ENCODE results near the gene PPM1B. TPM values are rescaled to one million over a fixed set of nuclear protein-coding genes. Genes with fewer than 3 reads are reported as not detected.
A peak's percentile ranks its signal among the peaks of the same experiment; 100 is the strongest.

Gene PPM1B
- polyA plus RNA-seq, 2 donors = 16.9 to 17.6 TPM

DNA sequence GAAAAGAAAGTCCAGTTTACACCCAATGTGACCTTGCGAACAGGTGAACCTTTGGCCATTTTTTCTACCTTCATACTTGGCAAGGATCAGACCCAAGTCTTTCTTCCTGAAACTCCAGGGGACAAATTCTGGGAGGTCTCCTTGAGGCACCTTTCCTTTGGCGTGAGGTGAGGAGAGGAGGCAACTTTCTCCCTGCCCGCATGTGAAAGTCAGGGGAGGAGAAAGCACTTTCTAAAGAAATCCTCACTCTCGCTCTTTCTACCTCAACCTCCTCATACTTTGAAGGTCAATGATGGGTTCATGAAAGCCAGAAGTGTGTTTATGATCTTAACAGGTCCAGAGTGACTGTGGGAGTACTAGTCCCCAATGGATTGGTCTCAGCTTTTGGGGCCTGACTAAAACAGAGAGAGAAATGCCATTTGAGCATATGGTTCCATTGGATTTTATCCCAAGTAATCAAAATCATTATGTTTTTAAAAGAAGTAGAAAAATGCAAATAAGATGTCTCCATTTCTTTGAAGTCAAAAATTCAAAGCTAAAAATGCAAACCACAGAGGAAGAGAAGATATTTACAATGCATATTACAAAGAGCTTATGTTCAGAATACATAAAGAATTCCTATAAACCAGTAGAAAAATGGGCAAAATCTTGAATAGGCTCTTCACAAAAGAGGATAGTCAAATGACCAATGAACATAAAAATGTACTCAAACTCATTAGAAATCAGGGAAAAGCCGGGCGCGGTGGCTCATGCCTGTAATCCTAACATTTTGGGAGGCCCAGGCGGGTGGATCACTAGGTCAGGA is 15.6 kb upstream of the PPM1B start:
- 94 to 96% methylated on average over 8 of the region's 8 CpGs for WGBS, 2 donors
- Histone ChIP-seq H3K4me3 (ENCODE audit: low read depth in 1 of 2, low read length in 2 of 2) (no peak overlapping the region), H3K9me3 (ENCODE audit: control insufficient read depth in 2 of 2, insufficient read depth in 1 of 2, low read depth in 1 of 2, low read length in 1 of 2) (no peaks in the 10 kb centered on the region), H3K4me1 (ENCODE audit: control insufficient read depth in 2 of 2, insufficient read depth in 2 of 2, low read length in 1 of 2) (no peaks in the 10 kb centered on the region), H3K27ac (ENCODE audit: low read depth in 2 of 2, low read length in 1 of 2) (no peak overlapping the region), H3K36me3 (ENCODE audit: control insufficient read depth in 2 of 2, insufficient read depth in 2 of 2, low read length in 1 of 2) (no peaks in the 10 kb centered on the region), H3K27me3 (ENCODE audit: control insufficient read depth in 1 of 2, insufficient read depth in 2 of 2, low read length in 2 of 2) (no peaks in the 10 kb centered on the region)

DNA sequence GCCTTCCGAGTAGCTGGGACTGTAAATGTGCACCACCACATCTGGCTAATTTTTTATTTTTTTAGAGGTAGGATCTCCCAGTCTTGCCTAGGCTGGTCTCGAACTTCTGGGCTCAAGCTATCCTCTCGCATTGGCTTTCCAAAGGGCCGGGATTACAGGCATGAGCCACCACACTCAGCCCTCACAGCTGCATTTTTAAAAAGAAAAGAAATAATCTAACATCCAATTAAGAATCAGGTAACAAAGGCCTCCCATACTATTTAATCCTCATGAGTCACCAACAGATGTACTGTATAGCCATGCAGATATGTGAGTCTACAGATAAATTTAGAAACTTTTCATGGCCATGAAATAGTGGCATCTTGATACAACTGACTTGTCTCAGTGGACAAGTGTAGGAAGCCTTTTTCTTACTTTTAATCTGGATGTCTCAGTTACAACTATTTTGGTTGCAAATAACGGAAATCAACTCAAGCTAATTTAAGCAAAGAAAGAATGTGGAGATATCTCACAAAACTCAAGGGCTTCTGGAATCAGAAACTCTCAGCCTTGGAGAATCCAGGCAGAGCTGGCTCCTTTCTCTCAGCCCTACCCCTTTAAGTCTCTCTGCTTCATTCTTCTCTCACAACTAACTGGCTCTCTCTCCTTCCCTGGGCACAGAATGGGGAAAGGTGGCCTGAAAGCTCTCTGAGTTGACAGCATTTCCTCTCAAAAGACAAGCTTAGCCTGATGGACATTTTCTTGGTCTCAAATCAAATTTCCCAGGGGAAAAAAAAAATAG is 12.8 kb upstream of the PPM1B start:
- no peak overlapping the region for H3K27ac ChIP-seq (ENCODE audit: low read depth in 2 of 2, low read length in 1 of 2)
- no peak overlapping the region for H3K4me3 ChIP-seq (ENCODE audit: low read depth in 1 of 2, low read length in 2 of 2)
- no peaks in the 10 kb centered on the region for H3K36me3 ChIP-seq (ENCODE audit: control insufficient read depth in 2 of 2, insufficient read depth in 2 of 2, low read length in 1 of 2)
- 67 to 73% methylated on average over 5 of the region's 5 CpGs for WGBS, 2 donors
- no peaks in the 10 kb centered on the region for H3K27me3 ChIP-seq (ENCODE audit: control insufficient read depth in 1 of 2, insufficient read depth in 2 of 2, low read length in 2 of 2)
- H3K9me3 ChIP-seq (ENCODE audit: control insufficient read depth in 2 of 2, insufficient read depth in 1 of 2, low read depth in 1 of 2, low read length in 1 of 2) = no peaks in the 10 kb centered on the region
- H3K4me1 ChIP-seq (ENCODE audit: control insufficient read depth in 2 of 2, insufficient read depth in 2 of 2, low read length in 1 of 2) = no peaks in the 10 kb centered on the region

DNA sequence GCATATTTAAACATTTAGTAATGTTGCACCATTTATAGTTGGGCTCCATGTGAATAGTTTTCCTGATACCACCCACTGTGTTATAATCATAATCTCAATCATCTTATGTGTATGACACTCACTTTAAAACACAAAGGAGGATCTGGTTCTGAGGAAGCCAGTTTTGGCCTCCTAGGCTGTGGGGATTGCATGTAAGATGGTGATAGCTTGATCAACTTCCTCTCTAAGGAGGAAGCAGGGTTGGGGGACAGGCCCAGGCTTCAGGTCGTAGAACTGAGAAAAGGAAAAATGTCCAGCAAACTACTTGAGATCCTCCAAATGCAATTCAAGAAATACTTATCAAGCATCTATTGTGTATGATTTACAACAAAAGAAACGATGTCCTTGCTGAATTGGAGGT is 4.9 kb upstream of the PPM1B start:
- Histone ChIP-seq H3K27ac (ENCODE audit: low read depth in 2 of 2, low read length in 1 of 2) (no peak overlapping the region), H3K9me3 (ENCODE audit: control insufficient read depth in 2 of 2, insufficient read depth in 1 of 2, low read depth in 1 of 2, low read length in 1 of 2) (no peaks in the 10 kb centered on the region), H3K36me3 (ENCODE audit: control insufficient read depth in 2 of 2, insufficient read depth in 2 of 2, low read length in 1 of 2) (no peaks in the 10 kb centered on the region), H3K27me3 (ENCODE audit: control insufficient read depth in 1 of 2, insufficient read depth in 2 of 2, low read length in 2 of 2) (no peaks in the 10 kb centered on the region), H3K4me3 (ENCODE audit: low read depth in 1 of 2, low read length in 2 of 2) (no peak overlapping the region), H3K4me1 (ENCODE audit: control insufficient read depth in 2 of 2, insufficient read depth in 2 of 2, low read length in 1 of 2) (no peaks in the 10 kb centered on the region)
- WGBS, 2 donors = 68 to 85% methylated on average over 2 of the region's 2 CpGs

DNA sequence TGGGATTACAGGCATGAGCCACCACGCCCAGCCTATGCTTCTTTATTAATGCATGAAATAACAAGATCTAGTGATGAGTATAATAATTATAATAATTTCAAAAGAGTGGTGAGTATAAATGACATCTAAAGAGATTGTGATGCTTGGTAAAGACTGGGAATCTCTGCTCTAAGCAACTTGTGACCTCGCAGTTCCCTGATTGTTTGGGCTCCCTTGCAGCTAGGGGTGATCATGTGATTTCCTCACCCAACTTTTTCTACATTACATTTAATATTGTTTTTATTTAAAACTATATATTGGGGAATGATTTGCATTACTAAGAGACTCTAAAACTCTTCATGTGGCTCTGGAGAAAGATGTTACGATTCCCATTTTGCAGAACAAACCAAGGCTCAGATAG is 4.1 kb upstream of the PPM1B start:
- no peaks in the 10 kb centered on the region for H3K4me1 ChIP-seq (ENCODE audit: control insufficient read depth in 2 of 2, insufficient read depth in 2 of 2, low read length in 1 of 2)
- no peak overlapping the region for H3K4me3 ChIP-seq (ENCODE audit: low read depth in 1 of 2, low read length in 2 of 2)
- H3K36me3 ChIP-seq (ENCODE audit: control insufficient read depth in 2 of 2, insufficient read depth in 2 of 2, low read length in 1 of 2) = no peaks in the 10 kb centered on the region
- no peaks in the 10 kb centered on the region for H3K9me3 ChIP-seq (ENCODE audit: control insufficient read depth in 2 of 2, insufficient read depth in 1 of 2, low read depth in 1 of 2, low read length in 1 of 2)
- H3K27me3 ChIP-seq (ENCODE audit: control insufficient read depth in 1 of 2, insufficient read depth in 2 of 2, low read length in 2 of 2) = no peaks in the 10 kb centered on the region
- 94 to 97% methylated on average over 3 of the region's 3 CpGs for WGBS, 2 donors
- no peak overlapping the region for H3K27ac ChIP-seq (ENCODE audit: low read depth in 2 of 2, low read length in 1 of 2)

DNA sequence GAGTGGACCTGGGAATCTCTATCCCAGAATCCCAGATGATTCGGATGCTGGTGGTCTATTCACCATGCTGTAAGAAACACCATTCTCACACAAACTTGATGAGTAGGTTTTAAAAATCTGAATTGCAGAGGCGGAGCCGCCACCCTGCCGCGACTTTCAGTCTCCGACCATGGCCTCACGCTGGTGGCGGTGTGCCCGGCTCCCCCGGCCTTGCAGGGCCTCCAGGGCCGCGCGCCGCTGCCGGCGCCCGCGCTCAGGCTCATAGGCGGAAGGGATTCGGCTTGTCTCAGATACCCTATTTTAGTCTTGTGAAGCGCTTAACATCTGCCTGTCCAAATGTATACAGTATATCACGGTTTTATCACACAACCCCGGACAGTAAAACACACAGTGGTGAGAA is 2.6 kb upstream of the PPM1B start:
- Histone ChIP-seq H3K27ac (ENCODE audit: low read depth in 2 of 2, low read length in 1 of 2) (no peak overlapping the region), H3K4me1 (ENCODE audit: control insufficient read depth in 2 of 2, insufficient read depth in 2 of 2, low read length in 1 of 2) (no peaks in the 10 kb centered on the region), H3K4me3 (ENCODE audit: low read depth in 1 of 2, low read length in 2 of 2) (no peak overlapping the region), H3K36me3 (ENCODE audit: control insufficient read depth in 2 of 2, insufficient read depth in 2 of 2, low read length in 1 of 2) (no peaks in the 10 kb centered on the region), H3K27me3 (ENCODE audit: control insufficient read depth in 1 of 2, insufficient read depth in 2 of 2, low read length in 2 of 2) (no peaks in the 10 kb centered on the region), H3K9me3 (ENCODE audit: control insufficient read depth in 2 of 2, insufficient read depth in 1 of 2, low read depth in 1 of 2, low read length in 1 of 2) (no peaks in the 10 kb centered on the region)
- WGBS, 2 donors = 76 to 80% methylated on average over 23 of the region's 23 CpGs

DNA sequence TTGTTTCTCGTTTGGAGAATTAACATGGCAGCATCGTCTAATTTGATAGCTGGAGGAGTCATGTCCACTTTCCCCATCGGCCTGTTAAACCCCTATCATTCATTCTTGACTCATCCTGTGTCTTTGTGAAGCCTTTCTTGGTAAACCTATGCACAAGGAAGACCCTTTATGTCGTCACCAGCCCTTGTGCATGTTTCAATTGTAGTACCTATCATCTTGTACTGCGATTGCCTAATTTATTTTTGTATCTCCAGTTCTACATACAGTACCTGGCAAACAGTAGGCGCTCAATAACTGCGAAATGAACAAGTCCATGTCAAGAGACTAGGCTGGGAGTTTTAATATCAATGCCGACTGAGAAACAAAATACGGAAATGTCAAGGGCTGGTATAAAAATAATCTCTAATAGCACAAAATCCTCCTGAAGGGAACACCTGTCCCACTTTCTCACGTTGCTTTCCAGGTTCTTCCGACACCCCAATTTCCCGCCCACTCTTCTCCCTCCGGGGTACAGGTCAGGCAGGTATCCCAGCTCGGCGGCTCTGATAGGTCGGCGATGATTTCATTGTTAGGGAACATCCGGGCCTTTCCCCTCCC is 1.3 kb upstream of the PPM1B start:
- H3K4me3 ChIP-seq (ENCODE audit: low read depth in 1 of 2, low read length in 2 of 2) = peak overlapping the region; percentile 49 to 62
- H3K4me1 ChIP-seq (ENCODE audit: control insufficient read depth in 2 of 2, insufficient read depth in 2 of 2, low read length in 1 of 2) = peaks cover 0 to 3% of the 10 kb centered on the region in 2 donors
- no peaks in the 10 kb centered on the region for H3K36me3 ChIP-seq (ENCODE audit: control insufficient read depth in 2 of 2, insufficient read depth in 2 of 2, low read length in 1 of 2)
- 28 to 32% methylated on average over 18 of the region's 18 CpGs for WGBS, 2 donors
- peak overlapping the region; percentile 92 to 100 for H3K27ac ChIP-seq (ENCODE audit: low read depth in 2 of 2, low read length in 1 of 2)
- H3K27me3 ChIP-seq (ENCODE audit: control insufficient read depth in 1 of 2, insufficient read depth in 2 of 2, low read length in 2 of 2) = no peaks in the 10 kb centered on the region
- no peaks in the 10 kb centered on the region for H3K9me3 ChIP-seq (ENCODE audit: control insufficient read depth in 2 of 2, insufficient read depth in 1 of 2, low read depth in 1 of 2, low read length in 1 of 2)

DNA sequence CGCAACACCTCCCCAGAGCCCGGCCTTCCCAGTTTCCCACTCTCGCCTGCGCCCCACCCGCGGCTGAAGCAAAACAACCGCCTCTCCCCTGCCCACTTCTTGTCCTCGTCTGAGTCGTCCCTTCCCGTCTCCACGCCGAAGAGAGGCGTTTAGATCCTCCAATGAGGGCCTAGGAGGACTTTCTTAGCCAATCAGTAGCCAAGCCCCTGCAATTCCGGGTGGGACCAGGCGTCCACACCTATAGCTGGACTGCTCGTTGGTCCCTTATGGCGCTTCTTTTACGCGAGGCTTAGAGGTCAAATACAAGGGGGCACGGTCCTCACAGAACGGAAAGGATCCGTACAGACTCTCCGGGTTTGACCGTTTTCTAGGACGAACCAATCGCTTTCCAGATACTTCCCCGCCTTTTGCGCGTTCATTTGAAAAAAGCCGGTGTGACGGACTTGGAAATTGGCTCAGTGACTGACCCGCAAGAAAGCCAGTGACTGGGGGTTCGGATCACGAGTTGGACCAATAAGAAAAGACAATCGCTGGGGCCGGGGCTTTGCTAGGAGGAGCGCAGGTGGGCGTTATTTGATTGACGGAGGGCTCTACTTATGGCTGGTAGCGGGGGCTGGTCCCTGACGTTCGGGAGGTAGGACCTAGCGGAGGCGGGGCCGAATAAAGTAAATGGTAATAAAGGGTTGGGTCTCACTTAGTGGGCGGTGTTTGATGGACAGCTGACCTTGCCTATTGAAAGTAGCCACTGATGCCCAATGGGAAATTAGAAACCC is 581 bp upstream of the PPM1B start:
- no peaks in the 10 kb centered on the region for H3K36me3 ChIP-seq (ENCODE audit: control insufficient read depth in 2 of 2, insufficient read depth in 2 of 2, low read length in 1 of 2)
- no peaks in the 10 kb centered on the region for H3K27me3 ChIP-seq (ENCODE audit: control insufficient read depth in 1 of 2, insufficient read depth in 2 of 2, low read length in 2 of 2)
- WGBS, 2 donors = 0% methylated on average over 46 of the region's 46 CpGs
- peak overlapping the region; percentile 49 to 62 for H3K4me3 ChIP-seq (ENCODE audit: low read depth in 1 of 2, low read length in 2 of 2)
- peaks cover 0 to 3% of the 10 kb centered on the region in 2 donors for H3K4me1 ChIP-seq (ENCODE audit: control insufficient read depth in 2 of 2, insufficient read depth in 2 of 2, low read length in 1 of 2)
- H3K27ac ChIP-seq (ENCODE audit: low read depth in 2 of 2, low read length in 1 of 2) = peak overlapping the region; percentile 92 to 100
- H3K9me3 ChIP-seq (ENCODE audit: control insufficient read depth in 2 of 2, insufficient read depth in 1 of 2, low read depth in 1 of 2, low read length in 1 of 2) = no peaks in the 10 kb centered on the region

DNA sequence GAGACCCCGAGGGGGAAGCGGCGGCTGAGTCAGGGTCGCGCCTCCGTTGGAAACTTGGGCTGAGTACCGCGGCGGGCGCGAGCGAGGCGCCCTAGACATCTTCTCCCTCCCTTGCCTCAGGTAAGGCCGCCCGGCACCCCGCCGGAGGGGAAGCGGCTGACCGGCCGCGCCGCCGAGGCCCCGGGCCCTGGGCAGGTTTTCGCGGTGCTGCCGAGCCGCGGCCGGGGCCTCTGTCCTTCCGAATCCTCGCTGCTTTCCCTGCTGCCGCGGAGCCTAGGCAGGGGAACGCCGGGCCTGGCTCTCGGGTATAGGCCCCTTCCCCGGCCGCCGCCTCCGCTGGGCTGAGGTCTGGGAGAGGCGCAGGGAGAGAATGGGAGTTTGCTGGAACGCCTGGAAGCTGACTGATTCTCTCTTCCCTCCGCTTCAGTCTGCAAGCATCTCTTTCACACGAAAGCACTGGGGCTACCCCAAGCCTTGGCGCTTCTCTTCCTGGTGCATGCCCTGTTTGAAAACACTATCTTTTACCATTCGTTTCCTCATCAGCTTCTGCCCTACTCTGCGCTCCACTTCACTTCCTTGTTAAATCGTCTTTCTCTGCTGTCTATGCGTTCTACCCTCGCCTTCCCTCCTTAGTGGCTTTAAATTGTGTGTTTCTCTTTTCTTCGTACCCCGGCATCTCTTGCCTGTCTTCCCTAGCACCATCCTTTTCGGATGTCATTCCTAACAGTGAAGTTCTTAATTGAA is 652 bp downstream of the PPM1B start:
- no peaks in the 10 kb centered on the region for H3K36me3 ChIP-seq (ENCODE audit: control insufficient read depth in 2 of 2, insufficient read depth in 2 of 2, low read length in 1 of 2)
- peak overlapping the region; percentile 89 to 94 for H3K4me3 ChIP-seq (ENCODE audit: low read depth in 1 of 2, low read length in 2 of 2)
- H3K4me1 ChIP-seq (ENCODE audit: control insufficient read depth in 2 of 2, insufficient read depth in 2 of 2, low read length in 1 of 2) = peaks cover 0 to 6% of the 10 kb centered on the region in 2 donors
- H3K27ac ChIP-seq (ENCODE audit: low read depth in 2 of 2, low read length in 1 of 2) = peak overlapping the region; percentile 93 to 99
- H3K27me3 ChIP-seq (ENCODE audit: control insufficient read depth in 1 of 2, insufficient read depth in 2 of 2, low read length in 2 of 2) = no peaks in the 10 kb centered on the region
- no peaks in the 10 kb centered on the region for H3K9me3 ChIP-seq (ENCODE audit: control insufficient read depth in 2 of 2, insufficient read depth in 1 of 2, low read depth in 1 of 2, low read length in 1 of 2)
- 0 to 1% methylated on average over 33 to 54 of the region's 54 CpGs for WGBS, 2 donors

All from esophagus (tissue), 2 donors.